Loucy (cell line): ENCODE data around the gene TMEM190.

Experiments used
- CTCF ChIP-seq: fragments of 200-600 bp; sonication (generic); conservative IDR thresholded peaks from 2 replicates; pipeline ENCODE4 v1.5.1; 2014; ENCODE audit warnings: mild to moderate bottlenecking, antibody characterized with exemption, low read length
- EZH2phosphoT487 ChIP-seq: fragments of 200-600 bp; IDR thresholded peaks from 2 replicates; pipeline ENCODE4 v1.6.1; 2018; ENCODE audit warnings: antibody characterized with exemption, mild to moderate bottlenecking, moderate library complexity, borderline replicate concordance

- no peak for TF ChIP-seq CTCF
- no peak for TF ChIP-seq EZH2phosphoT487
Observed at GRCh38 chr19:55362990-55363716, 13.5 kb upstream of the TMEM190 start, which contains the start of gene GARIN5B.
